Measurements from ENCODE around the gene HSD17B3.

DNA sequence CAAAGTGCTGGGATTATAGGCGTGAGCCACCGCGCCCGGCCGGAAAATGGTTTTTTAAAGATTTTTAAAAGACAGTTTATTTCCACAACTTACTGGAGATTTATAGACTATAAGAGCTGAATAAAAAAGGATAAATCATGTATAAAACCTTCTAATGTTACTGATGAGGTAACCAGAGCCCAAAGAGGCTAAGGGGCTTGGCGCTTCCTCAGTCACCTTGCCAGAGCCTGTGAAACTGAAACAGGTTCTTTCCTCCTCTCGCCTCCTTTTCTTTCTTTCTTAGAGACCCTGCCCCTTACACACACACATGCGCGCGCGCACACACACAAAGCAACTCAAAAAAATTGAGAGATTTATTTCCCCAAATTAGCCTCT lies 69.8 kb downstream of the HSD17B3 start:
- TF ChIP-seq CTCF (IDR thresholded peaks at IDR 0.05) (no peak), POLR2A (IDR thresholded peaks at IDR 0.05) (no peak)

Data from thyroid gland (tissue), 4 donors.